ENCODE results near the gene C16orf87. TPM values are rescaled to one million over a fixed set of nuclear protein-coding genes. Genes with fewer than 3 reads are reported as not detected.

The C16orf87 gene
- polyA plus RNA-seq, 1 donor from 2014 or later, result 27.5 TPM

DNA sequence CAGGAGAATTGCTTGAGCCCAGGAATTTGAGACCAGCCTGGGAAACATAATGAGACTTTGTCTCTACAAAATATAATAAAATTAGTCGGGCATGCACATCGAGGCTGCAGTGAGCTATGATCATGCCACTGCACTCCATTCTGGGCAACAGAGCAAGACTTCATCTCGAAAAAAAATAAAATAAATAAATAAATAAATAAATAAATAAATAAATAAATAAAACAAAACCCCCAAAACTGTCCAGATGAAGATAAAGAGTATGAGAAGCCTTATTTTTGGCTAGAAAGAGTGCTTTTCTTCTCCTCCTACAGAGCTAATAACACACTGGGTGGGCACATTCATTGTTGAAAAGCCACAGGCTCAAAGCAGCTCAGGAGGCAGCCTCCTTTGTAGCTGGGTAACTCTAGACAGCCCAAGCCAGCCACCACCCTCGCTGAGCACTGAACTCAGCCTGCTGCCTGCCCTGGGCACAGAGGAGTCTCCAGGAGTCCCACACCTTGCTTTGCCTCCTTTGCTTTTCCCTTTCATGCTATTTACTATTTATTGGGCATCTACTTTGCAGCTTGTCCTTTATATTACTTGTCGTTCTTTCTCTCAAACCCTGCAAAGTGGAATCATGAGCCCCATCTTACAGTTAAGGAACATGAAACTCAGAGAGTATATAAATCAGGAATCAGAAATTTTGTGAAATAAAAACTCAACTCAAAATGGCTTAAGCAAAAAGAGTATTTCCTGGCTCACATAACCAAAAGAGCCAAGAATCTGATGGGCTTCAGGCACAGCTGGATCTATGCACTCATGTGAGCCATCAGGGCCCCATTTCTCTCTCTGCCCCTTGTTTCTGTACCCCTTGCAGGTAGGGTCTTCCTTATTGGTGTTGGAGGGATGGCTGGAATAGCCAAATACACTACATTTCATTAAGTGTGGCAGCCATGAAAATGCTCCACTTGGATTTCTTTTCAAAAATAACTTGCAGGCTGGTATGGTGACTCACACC lies 18.1 kb upstream of the C16orf87 start:
- H3K9me3 ChIP-seq (ENCODE audit: low read length), result no peaks in the 10 kb centered on the region
- no peaks in the 10 kb centered on the region for H4K20me1 ChIP-seq (ENCODE audit: insufficient read depth)
- H3K9me2 ChIP-seq (ENCODE audit: insufficient read depth, low read length), result no peaks in the 10 kb centered on the region
- TF ChIP-seq SMC3 (conservative IDR thresholded peaks at IDR 0.05; ENCODE audit: poor library complexity) (no peak), TAF1 (IDR thresholded peaks at IDR 0.05; ENCODE audit: low read depth) (no peak), CTCF (IDR thresholded peaks at IDR 0.05; ENCODE audit: poor library complexity, severe bottlenecking) (no peak), MXI1 (conservative IDR thresholded peaks at IDR 0.05; ENCODE audit: poor library complexity, severe bottlenecking) (no peak), EZH2 (IDR thresholded peaks at IDR 0.05; ENCODE audit: borderline replicate concordance, insufficient read depth, low read length, poor library complexity, severe bottlenecking) (no peak), POLR2AphosphoS5 (IDR thresholded peaks at IDR 0.05) (no peak), REST (IDR thresholded peaks at IDR 0.05; ENCODE audit: borderline replicate concordance) (no peak), RAD21 (conservative IDR thresholded peaks at IDR 0.05) (no peak), EP300 (conservative IDR thresholded peaks at IDR 0.05; ENCODE audit: poor library complexity, severe bottlenecking) (no peak)
- H3K79me2 ChIP-seq (replicated peaks; ENCODE audit: insufficient read depth, low read length), result no peaks in the 10 kb centered on the region
- no peaks in the 10 kb centered on the region for H3K36me3 ChIP-seq (ENCODE audit: insufficient read depth, low read length)
- H2AFZ ChIP-seq (ENCODE audit: low read depth, low read length), result no peak overlapping the region
- H3K27ac ChIP-seq (ENCODE audit: low read length), result no peak overlapping the region
- no peaks in the 10 kb centered on the region for H3K27me3 ChIP-seq (ENCODE audit: insufficient read depth, low read depth, low read length)
- no peak overlapping the region for H3K4me3 ChIP-seq (ENCODE audit: low read length)
- no peaks in the 10 kb centered on the region for H3F3A ChIP-seq (ENCODE audit: insufficient read depth, low read length, poor library complexity, severe bottlenecking)
- H3K9ac ChIP-seq (ENCODE audit: low read length), result no peak overlapping the region
- H3K4me2 ChIP-seq (ENCODE audit: low read length), result no peak overlapping the region

DNA sequence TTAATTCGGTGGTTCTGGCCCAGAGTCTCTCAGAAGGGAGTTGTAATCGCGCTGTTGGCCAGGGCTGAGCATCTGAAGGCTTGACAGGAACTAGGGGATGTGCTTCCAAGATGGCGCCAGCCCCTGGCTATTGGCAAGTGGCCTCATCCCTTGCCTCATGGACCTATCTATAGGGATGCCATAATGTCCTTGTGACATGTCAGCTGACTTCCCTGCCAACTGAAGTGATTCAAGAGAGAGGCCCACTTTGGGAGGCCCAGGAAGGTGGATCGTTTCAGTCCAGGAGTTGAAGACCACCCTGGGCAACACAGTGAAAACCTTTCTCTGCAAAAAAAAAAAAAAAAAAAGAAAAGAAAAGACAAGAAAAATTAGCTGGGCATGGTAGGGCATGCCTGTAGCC lies 15.0 kb upstream of the C16orf87 start:
- Histone ChIP-seq H3K27ac (ENCODE audit: low read length) (no peak overlapping the region), H3K9ac (ENCODE audit: low read length) (no peak overlapping the region), H3K9me3 (ENCODE audit: low read length) (no peaks in the 10 kb centered on the region), H3K36me3 (ENCODE audit: insufficient read depth, low read length) (no peaks in the 10 kb centered on the region), H3K9me2 (ENCODE audit: insufficient read depth, low read length) (no peaks in the 10 kb centered on the region), H3K79me2 (replicated peaks; ENCODE audit: insufficient read depth, low read length) (no peaks in the 10 kb centered on the region), H3F3A (ENCODE audit: insufficient read depth, low read length, poor library complexity, severe bottlenecking) (no peaks in the 10 kb centered on the region), H4K20me1 (ENCODE audit: insufficient read depth) (no peaks in the 10 kb centered on the region), H3K4me2 (ENCODE audit: low read length) (no peak overlapping the region), H2AFZ (ENCODE audit: low read depth, low read length) (no peak overlapping the region), H3K27me3 (ENCODE audit: insufficient read depth, low read depth, low read length) (no peaks in the 10 kb centered on the region), H3K4me3 (ENCODE audit: low read length) (no peak overlapping the region)
- TF ChIP-seq MXI1 (conservative IDR thresholded peaks at IDR 0.05; ENCODE audit: poor library complexity, severe bottlenecking) (no peak), SMC3 (conservative IDR thresholded peaks at IDR 0.05; ENCODE audit: poor library complexity) (no peak), EP300 (conservative IDR thresholded peaks at IDR 0.05; ENCODE audit: poor library complexity, severe bottlenecking) (no peak), CTCF (IDR thresholded peaks at IDR 0.05; ENCODE audit: poor library complexity, severe bottlenecking) (no peak), POLR2AphosphoS5 (IDR thresholded peaks at IDR 0.05) (no peak), RAD21 (conservative IDR thresholded peaks at IDR 0.05) (no peak), TAF1 (IDR thresholded peaks at IDR 0.05; ENCODE audit: low read depth) (no peak), EZH2 (IDR thresholded peaks at IDR 0.05; ENCODE audit: borderline replicate concordance, insufficient read depth, low read length, poor library complexity, severe bottlenecking) (no peak), REST (IDR thresholded peaks at IDR 0.05; ENCODE audit: borderline replicate concordance) (no peak)

Data from neural cell (in vitro differentiated cells).